NCI-H2029 (cell line): ENCODE data around the gene SLC16A2.
"Not testable (repeated sequence)": the region's sequence is repeated elsewhere in the genome, so short reads cannot be mapped to it uniquely, and the experiment has no call there.

Source experiments
- DNase-seq: peaks from one replicate; lab custom pipeline; 2025; lab: John Stamatoyannopoulos, UW

SLC16A2 gene

GRCh38 chrX:74446876-74447275 lies 25.6 kb downstream of the SLC16A2 start:
- no peak for DNase-seq

DNA sequence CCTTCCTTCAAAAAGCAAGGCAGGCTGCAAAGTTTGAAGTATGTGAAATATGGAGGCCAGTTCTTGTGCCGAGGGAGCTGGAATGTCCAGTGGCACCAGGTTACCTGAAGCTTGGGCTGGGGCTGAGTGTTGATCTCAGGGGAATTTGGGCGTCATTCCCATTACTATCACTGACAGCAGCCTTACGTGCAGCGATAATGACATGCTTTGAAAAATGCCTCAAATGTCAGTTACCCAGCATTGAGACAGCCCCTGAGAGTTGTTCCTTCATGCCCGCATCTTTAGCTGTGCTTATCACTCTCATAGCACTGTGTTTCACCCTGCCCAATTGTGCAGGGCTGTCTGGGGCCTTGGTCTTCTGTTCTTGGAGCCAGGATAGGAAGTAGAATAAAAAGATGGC lies 27.4 kb downstream of the SLC16A2 start:
- no peak for DNase-seq

DNA sequence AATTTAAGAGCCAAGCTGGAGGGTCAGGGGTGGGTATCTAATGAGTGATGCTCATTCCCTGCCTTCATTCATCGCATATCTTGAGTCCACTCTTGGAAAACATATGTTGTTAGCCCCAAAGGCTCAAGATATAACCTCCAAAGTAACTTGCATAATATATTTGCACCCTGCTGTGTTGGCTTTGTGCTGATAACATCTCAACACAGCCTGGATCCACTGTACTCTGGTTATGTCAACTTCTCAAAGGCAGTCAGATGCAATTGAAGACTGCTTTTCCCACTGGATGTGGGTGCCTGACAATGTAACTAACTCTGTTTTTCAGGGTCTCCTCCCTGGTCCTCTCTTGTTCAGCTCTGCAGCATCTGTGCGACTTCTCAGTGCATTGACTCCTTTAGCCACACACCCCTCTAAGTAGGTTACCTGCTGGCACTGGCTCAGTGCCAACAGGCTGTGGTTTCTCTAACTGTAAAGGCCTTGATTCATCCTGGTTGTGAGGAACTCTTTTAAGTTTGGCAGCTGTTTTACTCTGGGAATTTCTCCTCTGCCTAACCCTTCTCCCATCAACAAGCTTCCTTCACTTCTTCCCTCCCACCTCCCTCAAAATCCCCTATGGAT lies 28.1 kb downstream of the SLC16A2 start:
- DNase-seq = no peak

DNA sequence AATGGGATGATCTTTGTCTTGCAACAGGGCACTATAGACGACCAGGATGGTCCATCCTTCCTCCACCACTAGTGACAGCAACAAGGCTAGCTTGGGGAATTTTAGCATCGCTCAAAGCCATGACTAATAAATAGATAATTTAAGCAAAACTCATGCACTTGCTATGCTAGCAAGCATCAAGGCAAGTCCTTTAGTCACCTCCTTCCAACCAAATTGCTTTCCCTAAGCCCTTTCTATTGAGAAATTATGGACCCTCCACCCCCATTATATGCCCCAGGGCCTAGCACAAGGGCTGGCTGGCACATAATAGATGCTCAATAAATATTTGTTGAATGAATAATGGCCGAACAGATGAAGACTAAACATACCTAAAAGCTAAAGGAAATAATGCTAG lies 28.6 kb downstream of the SLC16A2 start:
- DNase-seq = no peak

DNA sequence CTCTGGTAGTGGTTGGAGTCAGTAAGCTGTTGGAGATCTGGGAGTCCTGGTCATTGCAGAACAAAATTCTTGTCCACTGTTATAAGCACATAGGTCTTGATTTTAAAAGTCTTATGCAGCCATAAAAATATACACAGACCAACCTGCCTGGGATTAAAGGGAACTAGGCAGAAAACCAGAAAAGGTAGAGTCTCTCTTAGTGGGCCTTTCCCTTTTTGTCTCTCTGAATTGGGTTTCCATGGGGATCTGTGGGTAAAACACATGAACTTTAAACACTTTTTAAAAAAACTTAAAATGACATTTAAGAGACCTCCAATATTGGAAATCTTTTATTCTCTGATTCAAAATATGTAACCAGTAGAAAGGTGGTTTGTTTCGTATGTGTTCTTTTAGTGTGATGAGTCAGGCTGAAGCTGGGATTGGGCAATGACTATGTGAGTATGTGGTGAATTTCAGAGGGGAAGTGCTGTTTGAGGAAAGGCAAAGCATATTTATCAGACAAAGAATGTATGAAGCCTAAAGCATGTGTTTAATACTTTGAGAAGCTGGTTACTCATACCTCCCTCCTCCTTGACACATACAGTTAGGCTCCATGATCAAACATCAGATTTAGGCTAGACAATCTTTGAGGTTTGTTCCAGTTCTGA lies 29.6 kb downstream of the SLC16A2 start:
- DNase-seq = no peak

- no peak for DNase-seq
Observed at GRCh38 chrX:74451450-74452198, 30.3 kb downstream of the SLC16A2 start.

DNA sequence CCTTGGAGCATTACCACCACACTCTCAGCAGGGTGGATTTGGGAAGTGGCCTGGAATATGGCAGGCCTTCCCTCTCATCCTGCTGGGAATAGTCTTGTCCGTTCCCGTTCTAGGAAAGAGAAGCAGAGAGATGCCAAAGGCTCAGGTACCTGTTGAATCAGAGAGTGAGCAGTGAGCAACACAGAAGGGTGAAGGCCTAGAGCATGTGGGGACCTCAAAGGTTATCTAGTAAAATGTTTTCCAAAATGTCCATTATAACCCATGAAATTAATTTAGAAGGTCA lies 30.8 kb downstream of the SLC16A2 start:
- DNase-seq = no peak

- DNase-seq = no peak
Observed at GRCh38 chrX:74453178-74453577, 31.9 kb downstream of the SLC16A2 start.

DNA sequence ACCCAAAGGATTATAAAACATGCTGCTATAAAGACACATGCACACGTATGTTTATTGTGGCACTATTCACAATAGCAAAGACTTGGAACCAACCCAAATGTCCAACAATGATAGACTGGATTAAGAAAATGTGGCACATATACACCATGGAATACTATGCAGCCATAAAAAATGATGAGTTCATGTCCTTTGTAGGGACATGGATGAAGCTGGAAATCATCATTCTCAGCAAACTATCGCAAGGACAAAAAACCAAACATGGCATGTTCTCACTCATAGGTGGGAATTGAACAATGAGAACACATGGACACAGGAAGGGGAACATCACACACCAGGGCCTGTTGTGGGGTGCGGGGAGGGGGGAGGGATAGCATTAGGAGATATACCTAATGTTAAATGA lies 32.9 kb downstream of the SLC16A2 start:
- DNase-seq = not testable (repeated sequence)

DNA sequence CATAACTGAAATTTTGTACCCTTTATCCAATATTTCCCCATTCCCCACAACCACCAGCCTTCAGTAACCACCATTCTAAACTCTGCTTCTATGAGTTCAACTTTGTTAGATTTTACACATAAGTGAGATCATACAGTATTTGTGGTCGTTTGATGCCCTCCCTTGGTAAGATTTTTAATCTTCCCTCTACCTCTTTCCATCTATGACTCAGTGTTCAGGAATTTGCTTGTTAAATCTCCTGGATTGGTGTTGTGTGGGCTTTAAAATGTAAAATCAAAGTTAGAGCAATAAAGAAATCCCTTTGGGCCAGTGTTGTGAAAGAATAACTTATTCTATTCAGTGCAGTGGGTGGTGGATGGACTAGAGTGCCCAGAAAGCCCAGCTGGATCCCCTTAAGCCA lies 37.4 kb downstream of the SLC16A2 start:
- DNase-seq = no peak

DNA sequence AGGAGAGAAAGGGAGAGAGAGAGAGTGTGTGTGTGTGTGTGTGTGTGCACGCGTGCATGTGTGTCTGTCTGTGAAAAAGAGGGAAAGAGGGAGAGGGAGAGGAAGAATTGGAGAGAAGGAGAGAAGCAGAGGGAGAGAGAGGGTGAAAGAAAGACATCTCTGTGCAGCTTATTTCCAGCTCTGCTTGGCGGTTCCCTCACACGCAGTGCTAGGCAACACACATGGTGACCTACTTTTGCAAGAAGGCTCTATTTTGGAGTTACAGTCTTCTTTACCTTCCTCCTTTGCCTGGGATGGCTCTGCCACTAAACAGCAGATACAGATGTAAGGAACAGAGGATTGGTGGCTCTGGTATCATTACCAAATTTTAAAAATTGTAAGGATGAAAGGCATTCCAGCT lies 40.1 kb downstream of the SLC16A2 start:
- DNase-seq = no peak

- DNase-seq = no peak
Observed at GRCh38 chrX:74464722-74465121, 43.4 kb downstream of the SLC16A2 start.

GRCh38 chrX:74465424-74465823 lies 44.1 kb downstream of the SLC16A2 start:
- no peak for DNase-seq

DNA sequence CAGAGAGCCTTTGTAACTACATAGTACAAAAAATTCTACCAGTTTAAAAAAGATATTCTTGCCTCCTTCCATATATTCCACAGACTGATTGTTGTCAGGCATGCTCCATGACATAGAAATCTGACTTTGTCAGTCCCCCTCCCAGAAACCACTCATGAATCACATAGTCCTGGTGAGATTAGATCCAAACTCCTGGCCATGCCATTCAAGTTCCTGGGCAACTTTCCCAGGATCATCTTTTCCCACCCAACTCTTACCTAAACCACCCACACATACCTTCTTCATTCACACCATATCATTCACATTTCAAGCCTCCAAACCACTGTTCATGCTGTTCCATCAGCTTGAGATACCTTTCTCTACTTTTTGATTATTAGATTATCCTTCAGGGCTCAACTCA lies 46.4 kb downstream of the SLC16A2 start:
- no peak for DNase-seq

- DNase-seq = not testable (repeated sequence)
Observed at GRCh38 chrX:74473116-74473515, 51.8 kb downstream of the SLC16A2 start.

GRCh38 chrX:74490247-74490646 lies 69.0 kb downstream of the SLC16A2 start:
- no peak for DNase-seq

- no peak for DNase-seq
Observed at GRCh38 chrX:74492720-74493201, 71.5 kb downstream of the SLC16A2 start.

DNA sequence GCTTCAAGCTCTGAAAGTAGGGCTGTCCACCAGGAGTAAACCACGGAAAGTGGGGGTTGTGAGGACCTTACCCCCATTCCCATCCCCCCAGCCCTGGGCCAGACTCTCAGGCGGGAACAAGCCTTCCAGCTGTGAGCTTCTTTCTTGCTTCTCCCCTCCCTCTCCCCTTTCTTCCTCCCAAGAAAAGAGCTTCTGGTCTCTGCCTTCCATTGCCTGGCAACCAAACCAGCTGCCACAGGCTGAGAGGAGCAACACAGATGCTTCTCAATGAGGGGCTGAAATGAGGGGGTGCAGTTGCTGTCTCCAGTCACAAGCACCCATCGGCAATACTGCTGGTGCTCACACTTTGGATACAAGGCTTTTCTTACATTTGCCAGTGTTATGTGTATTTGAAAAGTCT lies 72.5 kb downstream of the SLC16A2 start:
- no peak for DNase-seq

- no peak for DNase-seq
Observed at GRCh38 chrX:74498924-74499323, 77.6 kb downstream of the SLC16A2 start.

GRCh38 chrX:74500067-74500466 lies 78.8 kb downstream of the SLC16A2 start:
- DNase-seq = no peak

- no peak for DNase-seq
Observed at GRCh38 chrX:74500555-74500954, 79.3 kb downstream of the SLC16A2 start.

- DNase-seq = no peak
Observed at GRCh38 chrX:74505437-74505836, 84.1 kb downstream of the SLC16A2 start.

DNA sequence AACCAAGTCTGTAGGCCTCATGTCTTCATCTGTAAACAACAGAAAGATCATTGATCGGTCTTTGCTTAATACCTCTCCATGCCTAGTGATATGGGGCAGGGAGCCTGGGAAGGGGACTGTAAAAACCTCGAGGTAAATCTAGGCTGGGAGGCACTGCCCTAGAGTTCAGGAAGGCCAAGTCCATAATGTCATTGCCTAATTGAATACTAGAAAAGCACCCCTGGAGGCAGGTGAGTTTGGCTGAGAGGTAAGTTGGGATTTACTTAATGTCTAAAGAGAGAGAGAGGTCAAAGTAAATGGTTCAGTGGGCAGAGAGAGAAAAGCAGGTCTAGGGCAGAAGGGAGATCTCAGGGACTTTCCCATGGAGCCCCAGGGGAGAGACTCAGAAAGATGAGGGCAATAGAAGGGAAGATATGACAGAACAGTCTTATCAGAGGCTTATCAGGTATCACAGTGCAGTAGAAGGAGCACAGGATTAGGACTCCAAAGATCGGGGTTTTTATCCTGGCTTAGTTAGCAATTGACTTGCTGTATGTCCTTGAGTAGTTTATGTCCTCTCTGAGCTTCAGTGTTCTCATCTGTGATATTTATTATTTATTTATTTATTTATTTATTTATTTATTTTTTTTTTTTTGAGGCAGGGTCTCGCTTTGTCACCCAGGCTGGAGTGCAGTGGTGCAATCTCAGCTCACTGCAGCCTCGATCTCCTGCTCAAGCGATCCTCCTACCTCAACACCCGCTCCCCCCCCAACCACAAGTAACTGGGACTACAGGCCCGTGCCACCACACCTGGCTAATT lies 85.2 kb downstream of the SLC16A2 start:
- DNase-seq = no peak
